H1 (cell line): ENCODE measurements around the gene GABRD. TPM values are rescaled to one million over a fixed set of nuclear protein-coding genes. Genes with fewer than 3 reads are reported as not detected.

Experiments used
- CREB1 ChIP-seq: IDR thresholded peaks from 2 replicates; pipeline ENCODE4 v1.6.1; 2012; ENCODE audit warnings: inconsistent platforms
- SP4 ChIP-seq: IDR thresholded peaks from 2 replicates; pipeline ENCODE4 v1.6.1; 2012; ENCODE audit warnings: low read length, inconsistent platforms
- TAF1 ChIP-seq: IDR thresholded peaks from 2 replicates; pipeline ENCODE4 v1.6.1; 2011; ENCODE audit warnings: mild to moderate bottlenecking, low read depth, low read length
- polyA plus RNA-seq, 7 experiments: library from polyadenylated mRNA; depleted of rRNA in 3 of 7; stranded (reverse) in 5 of 7; unstranded in 2 of 7; fragments of >200 nt in 5 of 7; fragments of 200-250 nt in 2 of 7; gene quantifications; 1 replicate in 5 of 7; 2 replicates in 1 of 7; 4 replicates in 1 of 7; pipeline versions ENCODE4 v1.2.1 to v1.2.3, GENCODE V29; 2011 to 2013; ENCODE audit warnings: missing spikeins in 2 of 7, mixed read lengths in 2 of 7
- total RNA-seq: library from RNA; stranded (reverse); fragmentation: NEBNext Ultra II Directional; extraction: Animal tissue kit (Norgen Biotek cat#: 25700); gene quantifications from 2 replicates; pipeline ENCODE4 v1.2.1, GENCODE V29; 2021

GABRD gene
- total and polyA plus RNA-seq, 2 of the 8 experiments (the other 6 are each of a cell fraction or from before 2014, with no cell fraction given) = 1.8 to 3.0 TPM

GRCh38 chr1:2041305-2041704 lies 22.2 kb downstream of the GABRD start (continued):
- no peak for TF ChIP-seq SP4
- TF ChIP-seq TAF1 = no peak
- no peak for TF ChIP-seq CREB1
- TF ChIP-seq, all 59 proteins: peak for 0
